ENCODE results near the gene SPTBN4.

DNA sequence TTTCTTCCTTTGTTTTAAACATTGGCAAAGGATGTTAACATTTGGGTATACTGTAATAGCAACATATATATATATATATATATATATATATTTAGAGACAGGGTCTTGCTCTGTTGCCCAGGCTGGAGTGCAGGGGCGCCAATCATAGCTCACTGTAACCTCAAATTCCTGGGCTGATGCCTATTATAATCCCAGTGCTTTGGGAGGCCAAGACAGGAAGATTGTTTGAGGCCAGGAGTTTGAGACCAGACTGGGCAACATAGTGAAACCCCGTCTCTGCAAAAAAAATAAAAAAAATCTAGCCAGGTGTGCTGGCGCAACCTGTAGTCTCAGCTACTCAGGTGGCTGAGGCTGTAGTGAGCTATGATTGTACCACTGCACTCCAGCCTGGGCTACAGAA is 6.6 kb upstream of the SPTBN4 start:
- TF ChIP-seq CREM (IDR thresholded peaks at IDR 0.05; ENCODE audit: low read depth), result no peak
- TF ChIP-seq NR2F1 (conservative IDR thresholded peaks at IDR 0.05), result no peak
- TF ChIP-seq, protein P1, sequence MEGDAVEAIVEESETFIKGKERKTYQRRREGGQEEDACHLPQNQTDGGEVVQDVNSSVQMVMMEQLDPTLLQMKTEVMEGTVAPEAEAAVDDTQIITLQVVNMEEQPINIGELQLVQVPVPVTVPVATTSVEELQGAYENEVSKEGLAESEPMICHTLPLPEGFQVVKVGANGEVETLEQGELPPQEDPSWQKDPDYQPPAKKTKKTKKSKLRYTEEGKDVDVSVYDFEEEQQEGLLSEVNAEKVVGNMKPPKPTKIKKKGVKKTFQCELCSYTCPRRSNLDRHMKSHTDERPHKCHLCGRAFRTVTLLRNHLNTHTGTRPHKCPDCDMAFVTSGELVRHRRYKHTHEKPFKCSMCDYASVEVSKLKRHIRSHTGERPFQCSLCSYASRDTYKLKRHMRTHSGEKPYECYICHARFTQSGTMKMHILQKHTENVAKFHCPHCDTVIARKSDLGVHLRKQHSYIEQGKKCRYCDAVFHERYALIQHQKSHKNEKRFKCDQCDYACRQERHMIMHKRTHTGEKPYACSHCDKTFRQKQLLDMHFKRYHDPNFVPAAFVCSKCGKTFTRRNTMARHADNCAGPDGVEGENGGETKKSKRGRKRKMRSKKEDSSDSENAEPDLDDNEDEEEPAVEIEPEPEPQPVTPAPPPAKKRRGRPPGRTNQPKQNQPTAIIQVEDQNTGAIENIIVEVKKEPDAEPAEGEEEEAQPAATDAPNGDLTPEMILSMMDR (IDR thresholded peaks at IDR 0.05 in 2 of 3, conservative IDR thresholded peaks at IDR 0.05 in 1 of 3; ENCODE audit: control insufficient read depth in 2 of 3, extremely low read depth in 1 of 3, insufficient read depth in 1 of 3, low read depth in 3 of 3, low read length in 3 of 3), result no peak
- TF ChIP-seq, protein P2, sequence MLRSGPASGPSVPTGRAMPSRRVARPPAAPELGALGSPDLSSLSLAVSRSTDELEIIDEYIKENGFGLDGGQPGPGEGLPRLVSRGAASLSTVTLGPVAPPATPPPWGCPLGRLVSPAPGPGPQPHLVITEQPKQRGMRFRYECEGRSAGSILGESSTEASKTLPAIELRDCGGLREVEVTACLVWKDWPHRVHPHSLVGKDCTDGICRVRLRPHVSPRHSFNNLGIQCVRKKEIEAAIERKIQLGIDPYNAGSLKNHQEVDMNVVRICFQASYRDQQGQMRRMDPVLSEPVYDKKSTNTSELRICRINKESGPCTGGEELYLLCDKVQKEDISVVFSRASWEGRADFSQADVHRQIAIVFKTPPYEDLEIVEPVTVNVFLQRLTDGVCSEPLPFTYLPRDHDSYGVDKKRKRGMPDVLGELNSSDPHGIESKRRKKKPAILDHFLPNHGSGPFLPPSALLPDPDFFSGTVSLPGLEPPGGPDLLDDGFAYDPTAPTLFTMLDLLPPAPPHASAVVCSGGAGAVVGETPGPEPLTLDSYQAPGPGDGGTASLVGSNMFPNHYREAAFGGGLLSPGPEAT (IDR thresholded peaks at IDR 0.05; ENCODE audit: low read depth), result no peak
- TF ChIP-seq BHLHE40 (IDR thresholded peaks at IDR 0.05; ENCODE audit: borderline replicate concordance in 1 of 2, low read depth in 2 of 2, low read length in 1 of 2), result no peak
- no peak for TF ChIP-seq JUND (IDR thresholded peaks at IDR 0.05; ENCODE audit: low read depth, low read length)
- TF ChIP-seq, protein P3, sequence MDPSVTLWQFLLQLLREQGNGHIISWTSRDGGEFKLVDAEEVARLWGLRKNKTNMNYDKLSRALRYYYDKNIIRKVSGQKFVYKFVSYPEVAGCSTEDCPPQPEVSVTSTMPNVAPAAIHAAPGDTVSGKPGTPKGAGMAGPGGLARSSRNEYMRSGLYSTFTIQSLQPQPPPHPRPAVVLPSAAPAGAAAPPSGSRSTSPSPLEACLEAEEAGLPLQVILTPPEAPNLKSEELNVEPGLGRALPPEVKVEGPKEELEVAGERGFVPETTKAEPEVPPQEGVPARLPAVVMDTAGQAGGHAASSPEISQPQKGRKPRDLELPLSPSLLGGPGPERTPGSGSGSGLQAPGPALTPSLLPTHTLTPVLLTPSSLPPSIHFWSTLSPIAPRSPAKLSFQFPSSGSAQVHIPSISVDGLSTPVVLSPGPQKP (IDR thresholded peaks at IDR 0.05; ENCODE audit: low read depth, low read length), result no peak
- TF ChIP-seq, protein P4, sequence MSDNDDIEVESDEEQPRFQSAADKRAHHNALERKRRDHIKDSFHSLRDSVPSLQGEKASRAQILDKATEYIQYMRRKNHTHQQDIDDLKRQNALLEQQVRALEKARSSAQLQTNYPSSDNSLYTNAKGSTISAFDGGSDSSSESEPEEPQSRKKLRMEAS (IDR thresholded peaks at IDR 0.05; ENCODE audit: low read depth, low read length), result no peak
- no peak for TF ChIP-seq HCFC1 (IDR thresholded peaks at IDR 0.05; ENCODE audit: low read length)
- TF ChIP-seq, protein P5, sequence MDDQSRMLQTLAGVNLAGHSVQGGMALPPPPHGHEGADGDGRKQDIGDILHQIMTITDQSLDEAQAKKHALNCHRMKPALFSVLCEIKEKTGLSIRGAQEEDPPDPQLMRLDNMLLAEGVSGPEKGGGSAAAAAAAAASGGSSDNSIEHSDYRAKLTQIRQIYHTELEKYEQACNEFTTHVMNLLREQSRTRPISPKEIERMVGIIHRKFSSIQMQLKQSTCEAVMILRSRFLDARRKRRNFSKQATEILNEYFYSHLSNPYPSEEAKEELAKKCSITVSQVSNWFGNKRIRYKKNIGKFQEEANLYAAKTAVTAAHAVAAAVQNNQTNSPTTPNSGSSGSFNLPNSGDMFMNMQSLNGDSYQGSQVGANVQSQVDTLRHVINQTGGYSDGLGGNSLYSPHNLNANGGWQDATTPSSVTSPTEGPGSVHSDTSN (IDR thresholded peaks at IDR 0.05; ENCODE audit: insufficient replicate concordance, low read depth, low read length), result no peak
- TF ChIP-seq SMC3 (IDR thresholded peaks at IDR 0.05; ENCODE audit: borderline replicate concordance, low read length), result no peak
- TF ChIP-seq PAX8 (IDR thresholded peaks at IDR 0.05), result no peak
- TF ChIP-seq GABPA (IDR thresholded peaks at IDR 0.05; ENCODE audit: low read depth), result no peak
- TF ChIP-seq, protein P6, sequence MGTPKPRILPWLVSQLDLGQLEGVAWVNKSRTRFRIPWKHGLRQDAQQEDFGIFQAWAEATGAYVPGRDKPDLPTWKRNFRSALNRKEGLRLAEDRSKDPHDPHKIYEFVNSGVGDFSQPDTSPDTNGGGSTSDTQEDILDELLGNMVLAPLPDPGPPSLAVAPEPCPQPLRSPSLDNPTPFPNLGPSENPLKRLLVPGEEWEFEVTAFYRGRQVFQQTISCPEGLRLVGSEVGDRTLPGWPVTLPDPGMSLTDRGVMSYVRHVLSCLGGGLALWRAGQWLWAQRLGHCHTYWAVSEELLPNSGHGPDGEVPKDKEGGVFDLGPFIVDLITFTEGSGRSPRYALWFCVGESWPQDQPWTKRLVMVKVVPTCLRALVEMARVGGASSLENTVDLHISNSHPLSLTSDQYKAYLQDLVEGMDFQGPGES (IDR thresholded peaks at IDR 0.05), result no peak
